Measurements from ENCODE around the gene FGD5.
"Not testable (repeated sequence)": the region's sequence is repeated elsewhere in the genome, so short reads cannot be mapped to it uniquely, and the experiment has no call there.

The FGD5 gene

GRCh38 chr3:14899993-14900618, 81.3 kb downstream of the FGD5 start:
- TF ChIP-seq POLR2A (IDR thresholded peaks at IDR 0.05; ENCODE audit: extremely low read depth, insufficient read length): no peak
- TF ChIP-seq MAX (IDR thresholded peaks at IDR 0.05; ENCODE audit: low read depth, low read length): no peak
- no peak for TF ChIP-seq CTCF (IDR thresholded peaks at IDR 0.05; ENCODE audit: low read depth, low read length)
- TF ChIP-seq MYC (IDR thresholded peaks at IDR 0.05; ENCODE audit: low read depth, low read length): no peak
- no peak for DNase-seq (ENCODE audit: low read depth)
- H3K4me3 ChIP-seq (ENCODE audit: low read depth, low read length): no peak overlapping the region

GRCh38 chr3:14900881-14901873, 82.4 kb downstream of the FGD5 start:
- peak; percentile 36 for DNase-seq (ENCODE audit: low read depth)
- H3K4me3 ChIP-seq (ENCODE audit: low read depth, low read length): no peak overlapping the region
- TF ChIP-seq MAX (IDR thresholded peaks at IDR 0.05; ENCODE audit: low read depth, low read length) (no peak), CTCF (IDR thresholded peaks at IDR 0.05; ENCODE audit: low read depth, low read length) (no peak), MYC (IDR thresholded peaks at IDR 0.05; ENCODE audit: low read depth, low read length) (no peak), POLR2A (IDR thresholded peaks at IDR 0.05; ENCODE audit: extremely low read depth, insufficient read length) (no peak)

GRCh38 chr3:14902719-14903118, 84.0 kb downstream of the FGD5 start:
- no peak overlapping the region for H3K4me3 ChIP-seq (ENCODE audit: low read depth, low read length)
- TF ChIP-seq POLR2A (IDR thresholded peaks at IDR 0.05; ENCODE audit: extremely low read depth, insufficient read length): no peak
- TF ChIP-seq CTCF (IDR thresholded peaks at IDR 0.05; ENCODE audit: low read depth, low read length): no peak
- TF ChIP-seq MAX (IDR thresholded peaks at IDR 0.05; ENCODE audit: low read depth, low read length): no peak
- no peak for TF ChIP-seq MYC (IDR thresholded peaks at IDR 0.05; ENCODE audit: low read depth, low read length)
- no peak for DNase-seq (ENCODE audit: low read depth)

- DNase-seq (ENCODE audit: low read depth); H3K4me3 ChIP-seq (ENCODE audit: low read depth, low read length): not testable (repeated sequence)
These were observed 84.7 kb downstream of the FGD5 start for GRCh38 chr3:14903501-14903900.

- TF ChIP-seq CTCF (IDR thresholded peaks at IDR 0.05; ENCODE audit: low read depth, low read length) (no peak), MAX (IDR thresholded peaks at IDR 0.05; ENCODE audit: low read depth, low read length) (no peak), POLR2A (IDR thresholded peaks at IDR 0.05; ENCODE audit: extremely low read depth, insufficient read length) (no peak), MYC (IDR thresholded peaks at IDR 0.05; ENCODE audit: low read depth, low read length) (no peak)
- no peak overlapping the region for H3K4me3 ChIP-seq (ENCODE audit: low read depth, low read length)
- no peak for DNase-seq (ENCODE audit: low read depth)
These were observed 86.4 kb downstream of the FGD5 start for GRCh38 chr3:14905055-14905657.
